OCI-LY1 (cell line): Measurements from ENCODE around the gene NEK6.

Experiments used
- H2AFZ ChIP-seq: fragments of 200-600 bp; sonication (generic), shearing (Covaris generic); 2 replicates; pipeline ENCODE4 v1.6.0; 2014; ENCODE audit warnings: antibody characterized with exemption, mild to moderate bottlenecking, low read length
- H3F3A ChIP-seq: fragments of 200-600 bp; sonication (generic), shearing (Covaris generic); 2 replicates; pipeline ENCODE4 v1.6.0; 2014; ENCODE audit warnings: mild to moderate bottlenecking, antibody characterized with exemption, low read length, moderate library complexity; ENCODE audit not compliant: insufficient read depth
- H3K27ac ChIP-seq: fragments of 200-600 bp; sonication (generic); 2 replicates; pipeline ENCODE4 v1.5.1; 2014; ENCODE audit warnings: low read length, mixed run types, mild to moderate bottlenecking, low read depth; ENCODE audit not compliant: poor library complexity, severe bottlenecking
- H3K27me3 ChIP-seq: fragments of 200-600 bp; sonication (generic); 2 replicates; pipeline ENCODE4 v1.6.0; 2014; ENCODE audit warnings: antibody characterized with exemption, mild to moderate bottlenecking, low read length, moderate library complexity; ENCODE audit not compliant: insufficient read depth
- H3K36me3 ChIP-seq: fragments of 200-600 bp; sonication (generic); 2 replicates; pipeline ENCODE4 v1.6.1; 2014; ENCODE audit warnings: mild to moderate bottlenecking, antibody characterized with exemption, low read length, moderate library complexity, mixed read lengths; ENCODE audit not compliant: insufficient read depth
- H3K4me1 ChIP-seq: fragments of 200-600 bp; sonication (generic); 2 replicates; pipeline ENCODE4 v1.5.1; 2014; ENCODE audit warnings: mild to moderate bottlenecking, low read length, moderate library complexity; ENCODE audit not compliant: insufficient read depth, severe bottlenecking
- H3K4me2 ChIP-seq: fragments of 200-600 bp; sonication (generic), shearing (Covaris generic); 2 replicates; pipeline ENCODE4 v1.6.1; 2014; ENCODE audit warnings: low read length
- H3K4me3 ChIP-seq: fragments of 200-600 bp; sonication (generic); 2 replicates; pipeline ENCODE4 v1.5.1; 2014; ENCODE audit warnings: low read length, low read depth, mild to moderate bottlenecking, mixed read lengths; ENCODE audit not compliant: poor library complexity, severe bottlenecking
- H3K79me2 ChIP-seq: fragments of 200-600 bp; shearing (Covaris generic); 2 replicates; pipeline ENCODE4 v1.6.1; 2016; ENCODE audit warnings: mixed run types, low read length, mixed read lengths; ENCODE audit not compliant: insufficient read depth
- H3K9ac ChIP-seq: fragments of 200-600 bp; sonication (generic), shearing (Covaris generic); 2 replicates; pipeline ENCODE4 v1.6.1; 2014; ENCODE audit warnings: mild to moderate bottlenecking, low read length, mixed read lengths
- H3K9me2 ChIP-seq: fragments of 200-600 bp; sonication (generic), shearing (Covaris generic); 2 replicates; pipeline ENCODE4 v1.6.1; 2014; ENCODE audit warnings: low read depth, mild to moderate bottlenecking, low read length, mixed read lengths
- H3K9me3 ChIP-seq: fragments of 200-600 bp; shearing (Covaris generic); 2 replicates; pipeline ENCODE4 v1.6.1; 2014; ENCODE audit warnings: low read length, mixed read lengths
- H4K20me1 ChIP-seq: fragments of 200-600 bp; sonication (generic), shearing (Covaris generic); 2 replicates; pipeline ENCODE4 v1.6.0; 2016; ENCODE audit warnings: mild to moderate bottlenecking, low read length; ENCODE audit not compliant: insufficient read depth
- CTCF ChIP-seq: fragments of 200-600 bp; sonication (generic), shearing (Covaris generic); IDR thresholded peaks from 2 replicates; pipeline ENCODE4 v1.5.1; 2017; ENCODE audit warnings: mild to moderate bottlenecking, antibody characterized with exemption, low read length, moderate library complexity, mixed read lengths
- EZH2 ChIP-seq: fragments of 200-600 bp; sonication (generic), shearing (Covaris generic); IDR thresholded peaks from 2 replicates; pipeline ENCODE4 v1.8.0; 2017; ENCODE audit warnings: borderline replicate concordance, mixed run types, mild to moderate bottlenecking, antibody characterized with exemption, low read length, moderate library complexity, mixed read lengths

NEK6 gene

GRCh38 chr9:124349675-124350493 is 92.1 kb downstream of the NEK6 start:
- Histone ChIP-seq H3K4me1 (no peaks in the 10 kb centered on the region), H3K36me3 (peaks cover 38% of the 10 kb centered on the region), H3K27ac (no peak overlapping the region), H3K9me2 (no peaks in the 10 kb centered on the region), H2AFZ (no peak overlapping the region), H3K79me2 (no peaks in the 10 kb centered on the region), H3K9ac (no peak overlapping the region), H3K9me3 (no peaks in the 10 kb centered on the region), H3K4me2 (no peak overlapping the region), H3F3A (no peaks in the 10 kb centered on the region), H4K20me1 (no peaks in the 10 kb centered on the region), H3K27me3 (no peaks in the 10 kb centered on the region), H3K4me3 (no peak overlapping the region)
- TF ChIP-seq CTCF (no peak), EZH2 (no peak)

GRCh38 chr9:124350494-124351263 is 92.9 kb downstream of the NEK6 start:
- H3K9ac ChIP-seq, result no peak overlapping the region
- peaks cover 38% of the 10 kb centered on the region for H3K36me3 ChIP-seq
- H3K4me1 ChIP-seq, result no peaks in the 10 kb centered on the region
- no peak overlapping the region for H3K27ac ChIP-seq
- no peaks in the 10 kb centered on the region for H4K20me1 ChIP-seq
- TF ChIP-seq EZH2, result no peak
- TF ChIP-seq CTCF, result no peak
- H3K27me3 ChIP-seq, result no peaks in the 10 kb centered on the region
- no peak overlapping the region for H3K4me3 ChIP-seq
- no peak overlapping the region for H3K4me2 ChIP-seq
- H3K79me2 ChIP-seq, result no peaks in the 10 kb centered on the region
- H3F3A ChIP-seq, result no peaks in the 10 kb centered on the region
- no peak overlapping the region for H2AFZ ChIP-seq
- no peaks in the 10 kb centered on the region for H3K9me2 ChIP-seq
- no peaks in the 10 kb centered on the region for H3K9me3 ChIP-seq

DNA sequence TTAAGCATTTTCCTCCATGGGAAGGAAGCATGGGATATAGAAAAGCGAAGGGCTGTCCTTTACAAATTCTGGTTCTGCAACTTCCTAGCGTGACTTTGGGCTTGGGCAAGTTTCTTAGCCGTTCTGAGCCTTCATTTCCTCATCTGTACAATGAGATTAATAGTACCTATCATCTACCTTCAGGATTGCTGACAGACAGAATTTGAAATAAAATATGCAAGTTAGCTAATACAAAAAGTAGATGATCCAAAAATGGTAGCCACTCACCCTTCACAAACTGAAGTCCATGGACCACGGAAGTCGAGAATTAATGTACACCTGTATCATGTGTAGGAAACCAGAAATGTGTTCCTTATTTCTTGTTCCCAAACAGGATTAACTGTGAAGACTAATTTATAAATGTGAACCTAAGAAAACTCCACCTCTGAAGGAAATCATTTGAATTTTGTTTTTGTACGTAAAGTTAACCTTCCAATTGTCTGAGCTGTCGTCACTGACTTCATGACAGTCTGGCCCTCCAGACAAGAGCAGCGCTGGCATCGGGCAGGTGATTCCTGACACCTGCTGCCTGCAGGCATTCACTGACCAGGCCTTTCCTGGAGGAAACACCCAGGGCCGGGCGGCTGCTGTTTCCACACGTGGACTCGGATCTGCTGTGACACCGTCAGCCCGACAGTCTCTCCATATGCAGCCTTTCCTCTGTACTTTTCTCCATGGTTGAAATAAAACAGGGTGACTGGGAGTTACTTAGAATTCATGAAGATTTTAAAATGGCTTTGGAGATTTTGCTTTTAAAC is 94.1 kb downstream of the NEK6 start:
- Histone ChIP-seq H3K4me2 (no peak overlapping the region), H3K27me3 (no peaks in the 10 kb centered on the region), H3K4me1 (no peaks in the 10 kb centered on the region), H3K36me3 (peaks cover 44% of the 10 kb centered on the region), H3K9me2 (no peaks in the 10 kb centered on the region), H3K79me2 (no peaks in the 10 kb centered on the region), H3K9me3 (no peaks in the 10 kb centered on the region), H4K20me1 (no peaks in the 10 kb centered on the region), H3F3A (no peaks in the 10 kb centered on the region), H3K4me3 (no peak overlapping the region), H2AFZ (no peak overlapping the region), H3K9ac (no peak overlapping the region), H3K27ac (no peak overlapping the region)
- TF ChIP-seq CTCF (no peak), EZH2 (no peak)
